ENCODE measurements around the gene UGT1A8.
"Not testable (repeated sequence)": the region's sequence is repeated elsewhere in the genome, so short reads cannot be mapped to it uniquely, and the experiment has no call there.

UGT1A8 gene

GRCh38 chr2:233617476-233617875 is at the start of gene UGT1A8:
Gene UGT1A8, plus strand, starts transcription at chr2:233617633. Its CDS starts 75 bp downstream, at chr2:233617708.
- not testable (repeated sequence) for DNase-seq

GRCh38 chr2:233571001-233571400 is 46.4 kb upstream of the UGT1A8 start:
- no peak for DNase-seq

- no peak for DNase-seq
Observed at GRCh38 chr2:233571462-233571861, 46.0 kb upstream of the UGT1A8 start.

GRCh38 chr2:233572468-233572867 is 45.0 kb upstream of the UGT1A8 start:
- no peak for DNase-seq

GRCh38 chr2:233577341-233577740 is 40.1 kb upstream of the UGT1A8 start:
- not testable (repeated sequence) for DNase-seq

- DNase-seq: not testable (repeated sequence)
Observed at GRCh38 chr2:233583217-233583965, 34.0 kb upstream of the UGT1A8 start.

- no peak for DNase-seq
Observed at GRCh38 chr2:233584210-233584609, 33.2 kb upstream of the UGT1A8 start.

- no peak for DNase-seq
Observed at GRCh38 chr2:233588400-233588799, 29.0 kb upstream of the UGT1A8 start.

GRCh38 chr2:233592706-233593105 is 24.7 kb upstream of the UGT1A8 start:
- not testable (repeated sequence) for DNase-seq

- DNase-seq: no peak
Observed at GRCh38 chr2:233593201-233593600, 24.2 kb upstream of the UGT1A8 start.

GRCh38 chr2:233597522-233597921 is 19.9 kb upstream of the UGT1A8 start:
- no peak for DNase-seq

GRCh38 chr2:233598952-233599351 is 18.5 kb upstream of the UGT1A8 start:
- DNase-seq: no peak

- DNase-seq: no peak
Observed at GRCh38 chr2:233600386-233600785, 17.0 kb upstream of the UGT1A8 start.

GRCh38 chr2:233602076-233602475 is 15.4 kb upstream of the UGT1A8 start:
- DNase-seq: no peak

GRCh38 chr2:233603520-233603919 is 13.9 kb upstream of the UGT1A8 start:
- no peak for DNase-seq

GRCh38 chr2:233604826-233605225 is 12.6 kb upstream of the UGT1A8 start:
- no peak for DNase-seq

- no peak for DNase-seq
Observed at GRCh38 chr2:233605680-233606079, 11.8 kb upstream of the UGT1A8 start.

GRCh38 chr2:233611284-233611683 is 6.1 kb upstream of the UGT1A8 start:
- DNase-seq: no peak

- no peak for DNase-seq
Observed at GRCh38 chr2:233620204-233620603, 2.8 kb downstream of the UGT1A8 start.

- DNase-seq: not testable (repeated sequence)
Observed at GRCh38 chr2:233621863-233622262, 4.4 kb downstream of the UGT1A8 start.

GRCh38 chr2:233627331-233628025 is 10.0 kb downstream of the UGT1A8 start:
- DNase-seq: no peak

- not testable (repeated sequence) for DNase-seq
Observed at GRCh38 chr2:233636306-233636705, 18.9 kb downstream of the UGT1A8 start, which contains the start of gene UGT1A10. Gene UGT1A10, plus strand, starts transcription at chr2:233636448. Its CDS starts 75 bp downstream, at chr2:233636523.

GRCh38 chr2:233638836-233639235 is 21.4 kb downstream of the UGT1A8 start:
- no peak for DNase-seq

GRCh38 chr2:233639860-233640259 is 22.4 kb downstream of the UGT1A8 start:
- DNase-seq: no peak
